ENCODE results near the gene MOSPD2.

The MOSPD2 gene

GRCh38 chrX:14916017-14916674, 42.9 kb downstream of the MOSPD2 start:
- no peak for DNase-seq

- DNase-seq, result no peak
These were observed 46.2 kb downstream of the MOSPD2 start for GRCh38 chrX:14919407-14919806.

DNA sequence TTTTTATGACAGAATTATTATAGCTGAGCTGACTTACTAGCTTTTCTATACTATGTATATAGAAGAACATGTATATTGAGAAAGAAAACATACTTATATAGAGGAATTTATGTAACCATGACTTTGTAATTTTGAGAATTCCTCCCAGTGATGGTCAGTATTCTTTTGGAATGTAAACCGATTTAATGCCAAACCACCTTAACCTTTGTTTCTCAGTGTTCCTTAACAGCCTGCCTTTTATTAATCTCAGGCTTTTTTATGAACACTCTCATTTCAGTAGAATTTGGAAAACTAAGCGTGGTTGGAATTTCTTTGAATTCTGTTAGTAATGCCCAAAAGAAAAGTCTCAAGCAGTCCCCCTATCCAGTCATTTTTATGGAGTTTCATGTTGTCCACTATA, 47.0 kb downstream of the MOSPD2 start:
- DNase-seq, result no peak

- DNase-seq, result no peak
These were observed 49.2 kb downstream of the MOSPD2 start for GRCh38 chrX:14922437-14922836.

DNA sequence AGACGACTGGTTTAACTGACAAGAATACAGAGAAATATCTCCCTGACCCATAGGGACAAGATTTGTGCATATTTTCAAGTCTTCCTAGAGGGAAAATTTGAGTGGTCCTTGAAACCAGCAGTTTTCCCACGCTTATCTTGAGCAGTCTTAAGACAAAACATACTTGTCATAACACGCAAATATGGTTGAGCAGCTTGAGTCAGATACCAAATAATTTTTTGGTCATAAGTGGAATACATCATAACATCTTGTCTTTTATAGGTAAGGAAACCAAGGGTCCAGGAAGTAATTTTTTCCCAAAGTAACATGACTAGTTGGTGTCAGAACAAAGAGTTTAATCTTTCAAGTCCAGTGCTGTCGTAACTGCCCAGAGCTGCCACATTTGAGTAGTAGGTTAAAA, 50.5 kb downstream of the MOSPD2 start:
- DNase-seq, result no peak

GRCh38 chrX:14926471-14926870, 53.2 kb downstream of the MOSPD2 start:
- no peak for DNase-seq

- no peak for DNase-seq
These were observed 54.2 kb downstream of the MOSPD2 start for GRCh38 chrX:14927401-14927800.

DNA sequence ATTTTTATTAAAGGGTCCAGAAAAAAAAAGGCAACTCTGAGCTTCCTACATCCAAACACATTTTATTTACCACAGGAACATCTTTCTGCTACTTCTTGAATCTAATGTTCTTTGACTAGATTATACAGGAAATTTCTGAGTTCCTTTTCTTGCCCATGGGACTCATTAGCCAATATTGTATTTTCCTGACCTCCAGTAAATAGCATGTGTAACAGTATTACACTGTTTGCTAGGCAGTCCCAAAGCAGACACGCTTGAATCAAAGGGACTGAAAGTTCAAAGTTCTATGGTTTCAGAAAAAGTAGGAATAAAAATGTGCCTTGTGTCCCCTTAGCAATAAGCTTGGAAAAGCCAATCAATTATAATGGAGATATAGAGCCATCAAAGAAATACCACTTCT, 57.4 kb downstream of the MOSPD2 start:
- no peak for DNase-seq

DNA sequence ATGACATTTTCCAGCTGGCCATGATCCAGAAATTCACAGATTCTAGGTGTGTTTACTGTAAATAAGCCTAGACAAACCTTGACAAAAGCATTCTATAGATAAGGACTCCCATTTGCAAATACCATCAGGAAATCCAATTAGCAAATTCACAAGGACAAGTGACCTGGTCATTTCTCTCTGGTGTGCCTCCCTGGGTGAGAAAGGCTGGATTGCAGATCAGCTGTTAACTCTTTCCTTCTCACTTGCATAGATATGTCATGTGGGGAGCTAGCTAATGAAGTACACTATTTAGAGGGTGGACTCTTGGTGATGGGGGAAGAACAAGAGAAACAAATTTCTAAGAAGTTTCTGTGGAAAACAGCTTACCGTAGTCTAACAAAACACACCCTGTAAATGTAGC, 58.9 kb downstream of the MOSPD2 start:
- no peak for DNase-seq

- DNase-seq, result no peak
These were observed 61.2 kb downstream of the MOSPD2 start for GRCh38 chrX:14934423-14934822.

- DNase-seq, result no peak
These were observed 63.3 kb downstream of the MOSPD2 start for GRCh38 chrX:14936561-14936960.

DNA sequence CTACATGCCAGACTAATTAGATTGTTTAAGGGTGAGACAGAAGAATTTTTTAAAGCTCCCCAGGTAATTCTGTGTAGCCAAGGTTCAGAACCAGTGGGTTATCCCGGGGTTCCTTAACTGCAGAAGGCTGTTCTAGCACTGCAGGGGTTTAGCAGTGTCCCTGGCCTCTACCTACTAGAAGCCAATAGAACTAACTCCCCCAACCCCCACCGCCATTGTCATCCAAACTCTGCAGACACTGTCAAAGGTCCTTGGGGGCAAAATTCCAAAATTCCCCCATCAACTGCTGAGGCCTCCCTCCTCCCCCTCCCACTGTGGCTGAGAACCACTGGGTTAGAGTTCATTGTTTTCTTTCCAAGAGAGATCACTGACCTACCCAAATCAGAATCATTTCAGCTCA, 66.4 kb downstream of the MOSPD2 start:
- no peak for DNase-seq

- no peak for DNase-seq
These were observed 68.1 kb downstream of the MOSPD2 start for GRCh38 chrX:14941301-14941700.

DNA sequence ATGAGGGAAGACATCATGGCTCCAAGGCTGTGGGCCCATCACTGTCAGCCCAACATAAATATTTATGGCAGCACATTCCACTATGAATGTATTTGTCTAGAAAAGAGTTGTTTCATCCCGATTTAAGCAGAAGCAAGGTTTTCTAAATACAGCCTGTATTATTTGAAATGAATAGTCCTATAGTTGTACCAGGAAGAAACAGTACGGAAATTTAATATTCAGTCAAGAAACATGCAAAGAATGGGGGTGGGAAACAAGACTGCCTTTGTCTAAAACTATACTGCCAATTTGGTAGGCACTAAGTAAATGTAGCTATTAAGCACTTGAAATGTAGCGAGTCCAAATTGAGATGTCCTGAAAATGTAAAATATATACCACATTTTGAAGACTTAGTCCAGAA, 69.1 kb downstream of the MOSPD2 start:
- DNase-seq, result no peak

DNA sequence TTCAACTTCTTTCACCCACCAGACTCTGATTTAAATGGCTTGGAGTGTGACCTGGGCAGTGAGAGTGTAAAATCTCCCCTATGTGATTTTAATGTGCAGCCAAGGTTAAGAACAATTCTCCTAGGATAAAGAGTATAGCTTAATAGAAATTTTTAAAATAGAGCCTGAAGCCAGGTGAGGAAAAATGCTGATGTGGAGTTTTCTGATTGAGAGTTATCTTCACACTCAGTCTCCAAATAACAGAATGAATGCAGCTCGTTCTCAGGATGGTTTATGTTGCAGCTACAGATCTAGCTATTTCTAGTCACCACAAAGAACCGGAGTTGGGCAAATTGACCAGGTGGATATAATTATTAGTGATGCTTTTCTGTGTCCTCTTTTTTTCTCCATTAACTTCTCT, 70.7 kb downstream of the MOSPD2 start:
- DNase-seq, result no peak

- no peak for DNase-seq
These were observed 73.5 kb downstream of the MOSPD2 start for GRCh38 chrX:14946606-14947155.

DNA sequence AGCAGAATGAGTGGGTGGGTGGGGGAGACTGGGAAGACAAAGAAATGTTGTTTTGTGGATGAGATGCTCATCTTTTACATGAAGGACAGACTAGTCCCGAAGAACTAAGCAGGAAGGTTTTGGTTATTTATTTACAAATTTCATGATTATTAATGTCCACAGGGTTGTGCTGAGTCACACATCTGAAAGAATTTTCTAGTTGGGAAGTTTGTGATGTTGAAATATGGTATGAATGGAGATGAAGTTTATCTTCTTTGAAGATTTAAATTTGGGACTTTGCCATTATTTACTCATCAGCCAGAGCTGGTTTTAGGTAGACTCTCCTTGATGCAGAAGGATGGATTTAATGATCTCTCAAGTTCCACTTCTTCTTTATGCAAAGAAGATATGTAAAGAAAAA, 75.5 kb downstream of the MOSPD2 start:
- no peak for DNase-seq

GRCh38 chrX:14956813-14957582, 83.8 kb downstream of the MOSPD2 start:
- DNase-seq, result no peak

- DNase-seq, result no peak
These were observed 90.4 kb downstream of the MOSPD2 start for GRCh38 chrX:14963447-14964236.

DNA sequence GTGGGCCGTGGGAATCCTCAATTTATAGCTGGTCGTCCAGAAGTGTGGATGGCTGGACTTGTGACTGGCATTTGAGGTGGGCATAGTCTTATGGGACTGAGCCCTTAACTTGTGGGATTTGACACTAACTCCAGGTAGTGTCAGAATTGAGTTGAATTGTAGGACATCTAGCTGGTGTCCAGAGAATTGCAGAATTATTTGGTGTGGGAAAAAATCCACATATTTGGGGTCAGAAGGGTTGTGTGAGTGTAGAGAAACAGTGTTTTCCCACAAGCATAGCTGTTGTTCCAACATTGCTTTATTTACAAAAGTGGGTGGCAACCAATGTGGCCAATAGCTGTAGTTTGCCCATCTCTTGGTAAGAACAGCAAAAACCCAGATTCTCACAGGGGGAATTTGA, 91.3 kb downstream of the MOSPD2 start:
- DNase-seq, result no peak
